D341Med (cell line): ENCODE data around the gene SNTG2.
"Not testable (repeated sequence)": the region's sequence is repeated elsewhere in the genome, so short reads cannot be mapped to it uniquely, and the experiment has no call there.

Experiments
- DNase-seq: peaks from one replicate; pipeline ENCODE4 v3.0.0; 2012; ENCODE audit warnings: low spot score

The SNTG2 gene

DNA sequence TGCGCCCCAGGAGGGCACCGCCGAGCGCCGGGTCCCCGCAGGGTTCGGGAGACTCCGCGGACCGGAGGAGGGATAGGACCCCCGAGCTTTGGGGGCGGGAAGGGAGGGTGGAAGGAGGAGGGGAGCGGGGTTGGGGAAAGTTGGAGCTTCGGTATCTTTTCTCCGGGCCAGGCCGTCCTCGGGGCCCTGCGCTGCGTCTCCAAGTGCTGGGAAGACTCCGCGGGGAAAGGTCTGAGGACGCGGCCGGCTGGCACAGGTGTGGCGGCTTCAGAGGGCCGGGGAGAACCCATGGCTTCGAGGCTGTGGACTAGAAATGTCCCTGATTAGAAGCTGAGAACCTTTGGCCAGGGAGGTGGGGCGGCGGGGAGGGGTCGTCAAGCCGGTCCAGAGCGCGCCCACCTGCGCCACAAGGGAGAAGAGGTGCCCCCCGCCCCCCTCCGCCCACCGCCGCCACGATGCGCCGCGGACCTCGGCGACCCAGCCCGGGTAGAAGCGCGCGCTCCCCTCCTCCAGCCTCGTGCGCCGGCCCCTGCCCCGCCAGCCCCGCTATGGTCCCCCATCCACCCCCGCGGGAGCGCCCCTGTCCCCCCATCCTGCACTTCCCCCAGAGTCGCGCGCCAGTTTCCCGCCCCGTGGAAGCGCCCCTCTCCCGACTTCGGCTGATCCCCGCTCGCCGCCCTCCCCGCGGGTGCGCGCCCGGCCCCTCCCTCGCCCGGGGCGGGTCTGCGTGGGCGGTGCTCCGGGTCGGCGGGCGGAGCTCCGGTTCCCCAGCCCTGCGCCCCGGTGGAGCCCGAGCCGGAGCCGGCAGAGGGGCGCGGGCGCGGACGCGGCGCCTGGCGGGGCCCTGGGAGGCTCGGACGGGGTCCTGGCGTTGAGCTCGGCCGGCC is at the start of gene SNTG2:
SNTG2 (plus strand) TSS at position 770 of the 887 bp plus-strand sequence. CDS start 148 bp downstream, outside the sequence.
- DNase-seq, result peak; percentile 64

DNA sequence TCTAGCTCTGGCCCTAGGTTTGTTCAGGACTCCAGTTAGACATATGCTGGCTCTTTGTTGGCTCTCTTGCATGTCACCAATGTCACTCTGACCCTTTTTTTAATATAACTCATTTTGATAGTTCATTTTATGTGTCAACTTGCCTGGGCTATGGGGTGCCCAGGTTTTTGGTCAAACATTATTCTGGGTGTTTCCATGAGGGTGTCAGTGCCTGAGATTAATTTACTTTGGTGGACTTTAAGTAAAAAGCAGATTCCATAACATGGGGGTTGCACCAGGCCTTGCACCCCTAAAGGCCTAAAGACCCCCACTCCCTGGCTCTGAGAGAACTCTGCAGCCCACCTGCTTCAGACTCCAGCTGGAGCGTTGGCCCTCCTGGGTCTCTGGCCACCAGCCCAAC is 48.1 kb upstream of the SNTG2 start:
- DNase-seq, result no peak

DNA sequence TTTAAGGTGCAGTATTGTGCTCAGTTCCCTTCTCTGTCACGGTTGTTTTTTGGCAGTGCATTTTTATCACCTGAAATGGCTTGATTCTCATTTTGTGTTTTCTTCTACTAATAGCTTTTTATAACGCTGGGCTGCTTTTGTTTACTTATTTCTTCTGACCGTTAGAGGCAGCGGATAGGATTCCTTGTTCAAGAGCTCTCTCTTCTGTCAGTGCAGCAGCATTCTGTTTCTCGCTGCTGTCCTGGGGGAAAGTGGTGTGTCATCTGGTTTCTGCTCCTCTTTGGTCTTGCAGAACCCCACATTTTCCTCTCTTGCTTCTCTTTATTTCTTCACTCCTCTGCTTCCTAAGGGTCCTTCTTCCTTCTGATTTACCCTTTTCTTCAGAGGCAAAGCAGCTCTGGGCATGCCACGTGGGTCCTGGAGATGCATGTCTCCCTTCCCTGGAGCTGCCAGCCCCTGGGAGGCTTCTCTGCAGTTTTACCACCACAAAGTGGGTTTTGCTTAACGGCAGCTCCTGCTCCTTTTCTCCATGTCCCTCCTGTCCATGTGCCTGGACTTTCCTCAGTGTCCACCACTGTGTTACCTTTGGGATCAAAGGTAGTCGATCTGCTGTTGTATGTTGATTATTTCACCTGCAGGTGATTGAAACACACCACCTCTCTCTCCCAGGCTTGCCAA is 47.3 kb upstream of the SNTG2 start:
- DNase-seq, result no peak

DNA sequence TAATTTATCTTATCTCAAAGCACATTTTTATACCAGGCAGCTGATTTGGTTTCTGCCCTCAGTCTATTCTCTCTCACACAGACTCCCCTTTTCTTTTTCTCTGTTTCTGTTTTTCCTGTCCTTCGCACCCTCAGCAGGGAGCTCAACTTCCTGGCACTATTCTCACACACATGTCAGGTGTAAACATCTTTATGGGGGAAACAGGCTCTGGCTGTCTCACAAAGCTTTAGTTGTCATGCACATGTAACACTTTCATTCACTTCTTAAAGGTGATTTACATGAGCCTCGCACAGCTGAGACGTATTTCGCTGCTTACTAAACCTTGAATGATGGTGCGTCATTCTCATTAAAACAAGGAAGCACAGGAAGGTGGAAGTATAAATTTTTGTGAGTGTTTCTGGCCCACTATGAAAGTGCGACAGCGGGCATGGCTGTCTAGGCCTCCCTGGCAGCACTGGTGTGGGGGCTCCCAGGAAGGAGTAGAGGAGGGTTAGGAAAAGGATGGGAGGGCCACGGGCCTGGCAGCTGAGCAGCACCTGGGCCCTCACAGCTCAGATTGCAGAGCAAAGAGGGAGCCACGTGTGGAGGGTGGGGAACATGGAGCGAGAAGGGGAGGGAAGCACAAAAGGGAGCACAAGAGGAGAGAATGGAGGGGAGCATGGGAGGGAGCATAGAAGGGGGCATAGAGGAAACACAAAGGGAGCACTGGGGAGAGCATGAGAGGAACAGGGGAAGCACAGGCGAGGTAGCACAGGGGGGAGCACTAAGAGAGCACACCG is 46.2 kb upstream of the SNTG2 start:
- DNase-seq, result no peak

DNA sequence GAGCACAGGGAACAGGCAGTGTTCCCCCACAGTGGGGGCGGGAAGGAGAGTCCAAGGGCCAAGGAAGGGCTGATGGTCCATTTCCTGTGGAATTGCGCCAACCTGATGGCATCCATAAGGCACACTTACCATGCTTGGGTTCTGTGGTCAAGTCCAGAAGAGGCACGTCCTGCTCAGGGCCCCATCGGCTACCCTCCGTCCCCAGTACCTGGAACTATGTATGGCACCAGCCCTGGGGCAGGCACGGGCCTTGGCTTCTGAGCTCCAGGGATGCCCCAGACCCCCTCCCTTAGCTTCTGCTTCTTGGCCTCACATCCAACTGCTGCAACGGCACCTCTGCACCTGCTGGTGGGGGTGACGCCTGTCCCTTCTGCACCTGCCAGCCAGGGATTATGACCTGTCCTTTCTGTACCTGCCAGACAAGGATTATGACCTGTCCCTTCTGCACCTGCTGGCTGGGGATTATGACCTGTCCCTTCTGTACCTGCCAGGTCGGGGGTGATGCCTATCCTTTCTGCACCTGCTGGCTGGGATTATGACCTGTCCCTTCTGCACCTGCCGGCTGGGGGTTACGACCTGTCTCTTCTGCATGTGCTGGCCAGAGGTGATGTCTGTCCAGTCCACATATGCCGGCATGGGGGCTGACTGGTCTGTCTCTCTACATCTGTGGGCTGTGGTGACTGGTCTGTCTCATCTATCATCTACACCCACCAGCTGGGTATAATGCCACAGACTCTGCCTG is 45.4 kb upstream of the SNTG2 start:
- no peak for DNase-seq

DNA sequence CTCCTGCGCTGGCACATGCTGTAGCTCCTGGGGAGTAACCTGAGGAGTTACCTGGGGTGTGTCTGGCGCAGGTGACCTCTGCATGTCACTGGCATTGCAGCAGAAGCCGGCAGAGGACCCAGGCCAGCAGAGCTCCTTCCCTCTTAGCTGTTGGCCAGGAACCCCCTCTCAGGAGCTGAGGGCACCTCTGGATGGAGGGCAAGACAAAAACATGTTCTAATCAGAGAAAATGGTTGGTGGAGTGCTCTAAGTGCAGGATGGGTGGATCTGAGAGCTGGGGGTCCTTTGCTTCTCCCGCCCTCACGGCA is 44.9 kb upstream of the SNTG2 start:
- no peak for DNase-seq

DNA sequence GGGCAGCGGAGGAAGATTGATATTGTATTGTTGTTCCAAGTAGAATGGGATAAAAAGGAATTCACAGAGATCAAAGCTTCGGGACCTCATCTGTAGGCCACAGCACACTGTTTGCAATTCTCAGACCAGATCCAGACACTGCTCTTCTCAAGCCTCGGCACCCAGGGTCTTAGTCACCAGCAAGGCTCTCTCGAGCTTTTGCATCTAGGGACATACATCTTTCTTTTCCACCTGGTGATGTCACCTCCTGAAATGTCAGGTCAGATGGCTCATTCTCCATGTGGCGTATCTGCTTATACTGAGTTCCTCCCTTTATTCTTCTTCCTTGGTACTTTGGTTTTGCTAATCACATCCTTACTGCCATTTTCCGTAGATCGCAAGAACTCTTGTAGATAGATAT is 42.9 kb upstream of the SNTG2 start:
- DNase-seq, result no peak

DNA sequence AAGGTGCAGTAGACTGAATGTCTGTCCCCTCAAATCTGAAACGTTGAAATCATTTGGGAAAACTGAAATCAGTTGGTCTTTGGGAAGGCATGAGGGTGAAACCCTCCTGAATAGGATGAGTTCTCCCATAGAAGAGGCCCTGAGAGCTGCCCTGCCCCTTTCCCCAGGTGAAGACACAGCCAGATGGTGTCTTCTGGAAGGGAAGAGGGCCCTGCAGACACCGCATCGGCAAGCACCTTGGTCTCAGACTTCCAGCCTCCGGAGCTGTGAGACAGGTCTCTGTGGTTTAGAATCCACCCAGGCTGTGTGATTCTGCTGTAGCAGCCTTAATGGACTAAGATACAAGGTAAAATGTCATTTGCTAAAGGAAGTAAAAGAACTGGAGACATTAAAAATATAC is 42.1 kb upstream of the SNTG2 start:
- no peak for DNase-seq

DNA sequence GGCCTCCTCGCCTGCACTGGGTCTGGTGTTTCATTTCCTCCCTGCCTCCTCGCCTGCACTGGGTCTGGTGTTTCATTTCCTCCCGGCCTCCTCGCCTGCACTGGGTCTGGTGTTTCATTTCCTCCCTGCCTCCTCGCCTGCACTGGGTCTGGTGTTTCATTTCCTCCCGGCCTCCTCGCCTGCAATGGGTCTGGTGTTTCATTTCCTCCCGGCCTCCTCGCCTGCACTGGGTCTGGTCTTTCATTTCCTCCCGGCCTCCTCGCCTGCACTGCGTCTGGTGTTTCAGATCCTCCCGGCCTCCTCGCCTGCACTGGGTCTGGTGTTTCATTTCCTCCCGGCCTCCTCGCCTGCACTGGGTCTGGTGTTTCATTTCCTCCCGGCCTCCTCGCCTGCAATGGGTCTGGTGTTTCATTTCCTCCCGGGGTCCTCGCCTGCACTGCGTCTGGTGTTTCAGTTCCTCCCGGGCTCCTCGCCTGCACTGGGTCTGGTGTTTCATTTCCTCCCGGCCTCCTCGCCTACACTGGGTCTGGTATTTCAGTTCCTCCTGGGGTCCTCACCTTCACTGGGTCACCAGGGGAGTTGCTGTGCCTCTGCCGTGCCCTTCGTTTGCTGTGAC is 40.8 kb upstream of the SNTG2 start:
- not testable (repeated sequence) for DNase-seq

DNA sequence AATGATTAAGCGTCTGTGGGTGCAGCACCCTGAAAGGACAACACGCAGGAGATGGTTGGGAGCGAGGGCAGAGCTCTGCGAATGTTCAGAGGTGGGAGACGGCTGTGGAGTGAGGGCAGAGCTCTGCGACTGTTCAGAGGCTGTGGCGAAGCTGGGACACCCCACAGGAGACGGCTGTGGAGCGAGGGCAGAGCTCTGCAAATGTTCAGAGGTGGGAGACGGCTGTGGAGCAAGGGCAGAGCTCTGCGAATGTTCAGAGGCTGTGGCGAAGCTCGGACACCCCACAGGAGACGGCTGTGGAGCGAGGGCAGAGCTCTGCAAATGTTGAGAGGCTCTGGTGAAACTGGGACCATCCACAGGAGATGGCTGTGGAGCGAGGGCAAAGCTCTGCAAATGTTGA is 40.0 kb upstream of the SNTG2 start:
- no peak for DNase-seq

DNA sequence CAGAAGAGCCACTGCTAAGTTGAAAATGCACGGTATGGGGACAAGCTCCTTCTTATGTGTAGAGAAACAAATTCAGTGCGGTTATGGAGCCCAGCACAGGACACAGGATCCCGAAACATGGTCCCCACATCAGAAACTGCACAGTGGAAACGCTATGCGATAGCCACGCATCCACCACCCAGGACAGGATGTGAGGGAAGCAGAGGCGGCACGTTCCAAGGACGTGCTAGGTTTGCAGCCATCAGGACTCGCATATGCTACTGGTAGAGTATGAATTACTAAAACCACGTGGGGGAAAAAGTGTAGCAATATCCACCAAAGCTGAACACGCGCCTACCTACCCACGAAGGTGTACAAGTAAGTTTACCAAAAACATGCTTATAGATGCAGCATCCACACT is 34.7 kb upstream of the SNTG2 start:
- DNase-seq, result no peak

DNA sequence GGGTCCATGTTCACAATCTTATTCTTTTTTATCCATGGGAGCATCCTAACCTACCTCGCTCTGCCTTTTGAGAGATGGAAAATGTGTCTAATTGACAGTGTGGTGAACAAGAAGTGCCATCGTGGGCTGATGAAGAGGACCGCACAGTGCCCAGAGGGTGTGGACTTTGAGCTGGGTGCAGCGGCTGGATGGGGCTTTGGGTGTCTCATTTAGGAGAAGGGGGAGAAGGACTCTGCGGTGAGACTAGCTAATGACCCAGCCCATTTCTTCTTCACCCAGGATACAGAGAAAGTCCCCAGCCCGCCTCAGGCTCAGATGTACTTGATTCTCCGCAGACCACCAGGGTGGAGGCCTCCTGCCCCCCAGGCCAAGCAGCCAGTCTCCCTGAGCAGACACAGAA is 33.7 kb upstream of the SNTG2 start:
- DNase-seq, result no peak

DNA sequence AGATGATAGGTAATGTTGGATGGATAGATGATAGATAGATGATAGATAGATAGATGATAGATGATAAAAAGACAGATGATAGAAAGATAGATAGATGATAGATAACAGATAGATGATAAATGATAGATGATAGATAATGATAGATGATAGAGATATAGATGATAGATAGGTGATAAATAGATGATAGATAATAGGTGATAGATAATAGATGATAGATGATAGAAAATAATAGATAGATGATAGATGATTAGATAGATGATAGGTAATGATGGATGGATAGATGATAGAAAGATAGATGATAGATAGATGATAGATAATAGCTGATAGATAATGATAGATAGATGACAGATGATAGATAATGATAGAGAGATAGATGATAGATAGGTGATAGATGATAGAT is 31.0 kb upstream of the SNTG2 start:
- DNase-seq, result no peak

DNA sequence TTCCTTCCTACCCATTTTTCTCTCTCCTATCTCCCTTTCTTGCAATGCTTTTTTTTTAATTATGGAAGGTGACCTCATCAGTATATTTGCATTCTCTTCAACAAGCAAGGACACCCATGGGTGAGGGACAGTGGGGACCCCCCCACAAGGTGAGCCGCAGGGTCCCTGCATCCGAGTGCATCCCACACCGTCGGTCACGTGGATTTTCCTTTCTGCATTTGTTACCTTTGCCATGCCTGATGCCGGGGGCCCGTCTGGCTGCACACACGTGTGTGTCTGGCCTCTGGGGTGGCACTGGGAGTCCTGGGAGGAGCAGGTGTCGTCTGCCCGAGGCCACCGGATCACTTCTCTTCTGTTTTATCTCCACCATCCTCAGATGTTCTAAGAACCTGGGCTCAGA is 30.1 kb upstream of the SNTG2 start:
- no peak for DNase-seq

DNA sequence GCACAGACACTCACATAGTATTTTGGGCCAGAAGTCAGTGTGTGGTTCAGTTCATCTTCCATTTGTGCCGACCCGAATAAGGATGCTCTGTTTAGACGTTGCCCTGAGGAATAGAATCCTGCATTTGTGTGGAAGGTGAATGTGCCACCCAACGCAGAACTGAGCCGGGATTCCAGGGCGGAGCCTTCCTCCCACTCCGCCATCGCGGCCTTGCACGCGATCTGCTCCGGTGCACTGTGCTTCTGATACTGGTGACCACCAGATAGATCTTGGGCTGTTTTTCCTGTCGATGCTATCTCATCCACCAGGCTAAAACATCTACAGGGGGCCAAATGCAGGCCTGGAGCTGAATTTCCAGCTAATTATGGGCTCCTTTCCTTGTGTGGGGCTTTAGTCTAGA is 29.6 kb upstream of the SNTG2 start:
- DNase-seq, result no peak

DNA sequence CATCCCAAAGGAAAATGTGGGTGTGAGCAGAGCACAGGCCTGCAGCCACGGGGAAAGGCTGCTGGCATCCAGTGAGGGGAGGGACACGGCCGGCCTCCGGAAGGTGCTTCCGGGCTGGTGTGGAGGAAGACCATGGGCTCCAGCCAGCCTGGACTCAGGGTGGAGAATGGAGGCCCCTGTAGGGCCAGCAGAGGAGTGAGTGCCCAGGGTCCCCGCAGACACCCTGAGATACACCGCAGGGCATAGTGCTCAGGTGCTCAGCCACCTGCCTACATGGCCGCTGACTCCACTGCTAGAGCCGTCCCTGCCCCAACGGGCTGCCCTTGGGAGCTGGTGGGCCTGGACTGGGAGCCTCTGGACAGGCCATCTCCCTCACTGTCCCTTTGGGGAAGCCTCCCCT is 28.5 kb upstream of the SNTG2 start:
- DNase-seq, result no peak

DNA sequence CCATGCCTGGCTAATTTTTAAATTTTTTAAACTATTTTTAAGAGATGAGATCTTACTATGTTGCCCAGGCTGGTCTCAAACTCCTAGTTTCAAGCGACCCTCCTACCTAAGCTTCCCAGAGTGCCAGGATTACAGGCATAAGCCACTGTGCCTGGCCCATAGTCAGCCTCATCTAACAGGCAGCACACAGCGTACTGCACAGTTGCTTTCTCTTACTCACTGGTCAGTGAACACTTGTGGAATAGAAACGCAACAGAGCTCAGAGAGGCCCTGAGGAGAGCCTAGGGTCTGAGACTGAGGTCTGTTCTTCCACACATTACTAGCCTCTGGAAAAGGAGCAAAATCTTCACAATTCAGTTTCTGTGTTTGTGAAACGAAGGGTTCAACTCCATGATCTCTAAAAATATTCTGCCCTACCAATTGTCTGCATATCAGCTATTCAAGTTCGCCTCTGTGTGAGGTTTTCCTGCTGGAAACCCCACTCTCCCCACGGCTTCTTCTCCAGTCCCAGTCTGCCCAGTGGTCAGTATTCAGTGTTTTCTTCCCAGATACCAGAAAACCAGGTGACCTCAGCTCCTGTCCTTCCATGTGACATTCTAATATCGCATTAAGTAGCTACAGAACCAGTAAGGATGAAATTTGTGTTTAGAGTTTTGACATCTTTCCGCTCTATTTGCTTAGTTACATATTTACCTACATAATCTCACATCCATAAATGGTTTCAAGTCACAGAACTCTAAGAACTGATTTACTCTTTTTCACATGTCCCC is 26.6 kb upstream of the SNTG2 start:
- no peak for DNase-seq

DNA sequence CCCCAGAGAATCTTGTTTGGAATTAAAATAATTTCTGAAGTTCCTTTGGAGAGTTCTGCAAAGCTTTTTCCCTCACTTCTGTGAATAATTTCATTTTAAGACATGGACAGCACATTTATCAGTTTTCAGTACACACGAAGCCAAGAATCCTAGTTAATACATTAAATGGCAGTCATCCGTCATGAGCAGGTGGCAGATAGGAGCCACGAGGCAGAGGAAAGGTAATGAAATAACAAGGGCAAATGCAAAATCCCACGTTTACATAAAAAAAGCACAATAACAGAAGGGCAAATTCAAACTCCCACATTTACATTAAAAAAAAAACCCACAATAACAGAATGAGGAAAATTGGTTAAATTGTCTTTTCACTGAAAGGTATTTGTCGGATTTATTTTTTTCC is 25.9 kb upstream of the SNTG2 start:
- DNase-seq, result no peak

DNA sequence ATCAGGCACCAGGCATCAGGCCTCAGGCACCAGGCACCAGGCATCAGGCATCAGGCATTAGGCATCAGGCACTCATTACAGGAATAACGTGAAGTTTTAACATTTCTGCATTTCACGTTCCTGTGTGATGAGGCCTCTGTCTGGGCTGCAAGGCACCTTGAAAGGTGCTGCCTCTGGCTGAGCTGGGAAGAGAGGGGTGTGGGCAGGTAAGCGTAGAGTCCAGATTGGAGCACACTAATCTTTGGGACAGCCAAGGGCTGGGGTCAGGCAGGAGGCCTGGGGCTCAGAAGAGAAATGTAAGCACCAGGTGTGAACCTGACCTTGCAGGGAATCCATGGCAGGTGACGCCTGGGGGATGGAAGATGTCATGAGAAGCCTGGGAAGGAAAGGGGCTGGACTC is 25.3 kb upstream of the SNTG2 start:
- DNase-seq, result no peak

DNA sequence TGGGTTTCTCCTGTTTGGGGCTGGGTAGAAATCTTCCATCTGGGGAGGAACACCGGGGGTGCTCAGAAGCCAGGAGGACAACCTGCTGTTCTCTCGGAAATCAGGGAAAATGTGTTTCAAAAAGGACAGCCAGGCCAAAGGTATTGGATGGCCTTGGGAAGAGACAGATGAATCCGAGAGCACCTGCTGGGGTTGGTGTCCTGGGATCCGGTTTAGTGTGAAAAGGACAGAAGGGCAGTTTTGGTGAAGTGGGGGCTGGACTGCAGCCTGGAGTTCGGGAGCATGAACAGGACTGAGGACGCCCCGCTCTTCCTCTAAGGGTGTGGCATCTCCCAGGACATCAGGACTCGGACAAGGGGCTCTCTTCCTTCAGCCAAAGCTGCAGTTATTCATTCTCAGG is 24.9 kb upstream of the SNTG2 start:
- DNase-seq, result no peak

DNA sequence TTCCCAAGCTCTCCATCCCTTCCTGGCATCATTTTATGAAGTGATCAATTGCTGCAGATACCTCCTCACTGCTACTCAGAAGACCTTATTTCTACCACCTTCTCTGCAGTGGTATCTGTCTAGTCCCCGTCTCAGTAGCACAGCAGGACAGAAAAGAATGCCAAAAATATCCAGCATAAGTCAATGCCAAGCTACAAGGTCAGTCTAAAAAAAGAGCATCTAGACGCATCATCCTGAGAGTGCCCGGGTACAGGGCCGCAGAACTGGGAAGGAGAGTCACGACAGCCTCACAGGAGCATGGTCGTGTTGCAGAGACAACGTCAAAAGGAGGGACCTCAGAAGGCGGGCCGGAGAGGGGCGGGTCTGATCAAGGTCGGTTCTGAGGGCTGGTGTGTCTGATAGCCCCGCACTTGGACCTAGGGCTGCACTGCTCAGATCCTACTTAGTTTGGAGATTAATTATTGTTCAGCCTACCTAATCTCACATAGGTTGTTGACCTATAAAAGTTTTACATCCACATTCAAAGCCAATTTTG is 24.3 kb upstream of the SNTG2 start:
- no peak for DNase-seq
